ENCODE measurements around the gene ZRSR2.
"Not testable (repeated sequence)": the region's sequence is repeated elsewhere in the genome, so short reads cannot be mapped to it uniquely, and the experiment has no call there.

Gene ZRSR2

DNA sequence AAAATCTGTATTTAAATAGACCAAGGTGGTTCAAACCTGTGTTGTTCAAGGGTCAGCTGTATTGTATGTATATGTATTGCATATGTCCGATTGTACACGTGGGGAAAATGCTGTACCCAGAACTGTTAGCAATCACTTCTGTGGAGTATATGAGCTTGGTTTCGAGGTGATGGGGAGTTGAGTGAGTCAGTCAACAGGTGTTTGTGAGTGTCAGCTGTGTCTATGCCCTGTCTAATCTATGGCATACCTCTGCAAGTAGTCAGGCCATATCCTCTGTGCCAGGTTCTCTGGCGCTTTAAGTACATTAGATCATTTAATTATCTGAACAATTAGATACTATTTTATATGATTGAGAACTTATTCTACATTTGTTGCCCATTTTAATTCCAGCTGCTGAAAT, 7.4 kb downstream of the ZRSR2 start:
- DNase-seq = no peak

- no peak for DNase-seq
Measured at GRCh38 chrX:15804563-15804962, 14.3 kb downstream of the ZRSR2 start.

DNA sequence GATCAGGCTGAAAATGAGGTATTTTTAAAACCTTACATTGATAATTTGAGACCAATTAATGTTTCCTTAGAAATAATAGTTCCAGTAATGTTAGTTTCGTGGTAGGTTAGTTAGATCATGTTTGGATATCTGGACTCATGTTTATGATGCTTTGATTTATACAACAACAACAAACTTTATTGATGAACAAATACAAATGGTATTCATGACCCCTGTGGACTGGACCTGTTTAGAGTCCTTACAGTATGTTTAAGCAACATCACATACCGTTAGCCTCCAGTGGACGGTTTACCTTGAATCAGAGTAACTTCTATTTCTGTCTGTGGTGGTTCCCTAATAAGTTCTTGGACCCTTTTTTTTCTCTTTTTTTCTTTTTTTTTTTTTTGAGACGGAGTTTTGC, 18.0 kb downstream of the ZRSR2 start:
- no peak for DNase-seq

- DNase-seq = no peak
Measured at GRCh38 chrX:15812192-15812938, 22.1 kb downstream of the ZRSR2 start.

DNA sequence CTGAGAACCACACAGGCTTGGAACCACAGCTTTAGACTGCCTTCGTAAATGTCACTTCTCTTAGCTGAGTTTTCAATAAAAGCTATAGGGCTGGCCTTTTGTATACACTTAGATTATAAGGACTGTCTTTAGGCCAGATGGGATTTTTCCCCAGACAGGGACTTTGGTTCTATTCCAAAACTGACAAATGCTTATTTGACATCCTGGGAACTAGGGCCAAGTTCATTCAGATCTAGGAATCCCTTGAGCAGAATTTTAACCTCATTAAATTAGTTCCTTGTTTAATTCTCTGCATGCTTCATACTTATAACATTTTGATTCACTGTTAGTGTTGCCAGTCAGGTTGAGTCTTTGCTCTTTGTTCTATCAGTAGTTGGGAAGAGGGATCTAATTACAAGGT, 23.1 kb downstream of the ZRSR2 start:
- DNase-seq = no peak

- DNase-seq = no peak
Measured at GRCh38 chrX:15814771-15815365, 24.6 kb downstream of the ZRSR2 start.

GRCh38 chrX:15815779-15816437, 25.6 kb downstream of the ZRSR2 start:
- DNase-seq = peak; percentile 11

DNA sequence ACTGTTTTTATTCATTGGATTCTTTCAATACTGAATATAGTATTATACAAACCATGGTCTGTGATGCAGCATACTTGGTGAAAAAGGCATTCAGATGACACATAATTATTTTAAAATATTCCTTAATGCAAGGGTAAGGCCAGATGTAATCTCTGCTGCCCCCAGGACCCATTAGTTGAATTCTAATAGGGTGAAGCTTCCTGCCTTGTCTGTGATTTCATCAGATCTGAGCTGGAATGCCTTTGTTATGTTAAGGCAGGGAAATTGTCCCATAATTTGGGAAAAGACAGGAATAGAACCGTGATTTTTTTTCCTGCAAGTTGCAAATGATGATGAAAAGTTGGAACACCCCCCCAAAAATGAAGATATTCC, 26.1 kb downstream of the ZRSR2 start:
- no peak for DNase-seq

DNA sequence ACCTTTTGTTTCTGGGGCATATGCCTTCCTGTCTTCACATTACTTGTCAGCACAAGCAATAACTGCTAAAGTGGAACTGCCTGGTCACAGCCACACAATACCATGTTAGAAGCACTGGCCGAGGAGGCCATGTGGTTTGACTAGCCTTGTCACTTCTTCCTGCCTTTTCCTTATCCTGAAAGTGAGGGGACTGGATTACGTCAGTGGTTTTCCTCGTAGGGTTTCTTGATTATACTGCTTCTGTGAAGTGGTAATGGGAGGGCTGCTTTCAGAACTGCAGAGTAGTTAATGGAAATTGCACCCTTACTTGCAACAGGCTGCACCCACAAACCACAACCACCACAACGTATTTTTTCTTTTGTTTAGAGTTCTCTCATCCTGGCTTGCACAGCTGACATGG, 26.6 kb downstream of the ZRSR2 start:
- peak; percentile 12 for DNase-seq

- DNase-seq = no peak
Measured at GRCh38 chrX:15820106-15821073, 30.1 kb downstream of the ZRSR2 start.

- DNase-seq = no peak
Measured at GRCh38 chrX:15822922-15823321, 32.6 kb downstream of the ZRSR2 start.

DNA sequence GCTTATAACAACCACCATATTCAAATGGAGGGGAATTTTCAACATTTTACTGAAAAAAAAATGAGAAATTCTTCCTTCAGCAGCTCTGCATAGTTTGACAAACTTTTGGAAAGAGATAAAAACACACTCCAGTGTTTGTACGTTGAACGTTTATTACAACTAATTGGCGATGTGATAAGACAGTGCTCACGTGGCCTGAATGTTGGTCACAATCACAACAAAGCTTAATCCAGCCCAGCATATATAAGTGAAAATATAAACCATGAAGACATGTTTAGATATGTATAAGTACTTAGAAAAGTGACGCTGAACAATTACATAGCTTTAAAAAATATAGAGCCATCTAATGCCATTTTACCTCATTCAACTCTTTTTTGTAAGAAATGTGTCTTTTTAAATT, 35.7 kb downstream of the ZRSR2 start:
- no peak for DNase-seq

- DNase-seq = no peak
Measured at GRCh38 chrX:15829217-15829616, 38.9 kb downstream of the ZRSR2 start.

DNA sequence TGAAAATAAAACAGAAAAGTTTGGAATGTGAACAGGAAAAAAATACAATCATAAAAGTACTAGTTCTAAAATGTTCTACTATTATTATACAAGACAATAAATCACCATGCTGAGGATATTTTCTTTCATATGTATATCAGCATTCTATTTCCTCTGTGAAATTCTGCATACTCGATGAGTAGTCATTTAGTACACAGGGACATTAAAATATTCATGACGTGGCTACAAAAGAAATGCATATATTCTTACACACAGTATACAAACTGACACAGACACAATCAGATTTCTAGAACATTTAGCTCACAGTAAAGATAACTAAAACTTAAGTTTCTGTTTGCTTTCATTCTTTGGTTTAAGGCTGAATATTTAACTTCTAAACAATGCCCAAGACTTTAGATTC, 41.1 kb downstream of the ZRSR2 start:
- not testable (repeated sequence) for DNase-seq

- DNase-seq = no peak
Measured at GRCh38 chrX:15834053-15834452, 43.8 kb downstream of the ZRSR2 start.

DNA sequence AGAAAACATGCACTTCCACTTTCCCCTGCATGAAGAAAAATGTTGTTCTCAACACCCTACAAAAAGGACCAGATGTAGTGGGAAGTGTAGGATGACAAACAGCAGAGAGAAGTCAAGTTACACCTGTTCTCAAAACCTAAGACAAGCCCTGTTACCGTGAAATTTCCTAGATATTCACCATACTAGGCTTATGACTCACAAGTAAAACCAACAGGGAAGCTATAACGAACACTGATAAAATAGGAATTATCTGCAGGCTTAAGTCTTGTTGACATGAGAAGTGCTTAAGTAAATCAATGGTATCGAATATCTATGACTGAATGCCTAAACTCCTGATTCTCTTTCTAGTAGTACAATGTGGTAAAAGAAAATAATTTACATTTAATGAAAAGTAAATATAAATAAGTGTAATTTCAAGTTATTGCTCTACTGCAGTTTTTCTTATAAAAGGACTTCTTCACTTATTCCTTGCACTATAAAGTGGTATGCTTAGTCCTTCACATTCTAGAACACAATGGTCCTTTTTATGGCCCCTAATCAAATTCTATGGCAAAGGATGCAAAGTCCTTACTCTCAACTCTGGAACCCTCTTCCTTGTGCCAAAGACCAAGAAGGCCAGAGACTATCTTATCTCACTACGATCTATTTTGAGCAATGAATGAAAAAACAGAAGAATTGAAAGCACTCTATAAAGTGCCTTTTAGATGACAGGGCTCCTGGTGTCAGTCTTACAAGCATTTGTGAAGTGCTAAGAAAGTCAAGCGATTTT, 44.7 kb downstream of the ZRSR2 start:
- DNase-seq = no peak

DNA sequence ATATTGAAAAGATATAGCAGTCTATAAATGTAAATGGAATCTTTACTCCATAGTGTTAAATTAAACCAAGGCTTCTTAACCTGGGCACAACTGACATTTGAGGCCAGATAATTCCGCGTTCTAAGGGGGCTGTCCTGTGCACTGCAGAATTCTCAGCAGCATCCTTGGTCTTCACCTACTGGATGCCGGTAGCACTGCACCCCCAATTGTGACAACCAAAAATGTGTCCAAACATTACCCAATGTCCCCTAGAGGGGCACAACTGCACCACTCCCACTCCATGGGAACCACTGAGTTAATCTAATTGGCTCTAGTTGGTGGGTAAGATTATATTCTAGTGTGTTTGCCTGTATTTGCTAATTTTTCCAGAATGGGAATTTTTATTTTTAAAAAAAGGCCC, 47.7 kb downstream of the ZRSR2 start:
- DNase-seq = no peak

GRCh38 chrX:15841853-15842516, 51.7 kb downstream of the ZRSR2 start:
- DNase-seq = no peak

DNA sequence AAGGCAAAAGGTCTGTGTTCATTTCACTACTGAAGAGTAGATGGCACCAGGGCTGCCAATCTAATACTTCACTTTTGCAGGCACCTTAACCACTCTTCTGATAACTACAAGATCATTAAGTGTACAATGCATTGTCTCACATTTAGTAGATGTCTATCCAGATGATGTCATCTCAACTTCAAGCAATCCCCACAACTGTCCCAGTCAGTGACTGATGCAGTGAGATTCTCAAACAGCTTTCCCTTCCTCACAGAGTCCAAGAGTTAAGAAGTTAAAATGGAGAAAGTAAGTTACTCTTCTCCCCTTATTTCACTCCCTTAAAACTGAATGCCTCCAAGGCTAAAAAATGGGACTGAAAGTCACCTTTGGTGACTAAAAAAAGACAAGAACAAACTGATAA, 53.7 kb downstream of the ZRSR2 start:
- DNase-seq = no peak

- DNase-seq = no peak
Measured at GRCh38 chrX:15848576-15848975, 58.3 kb downstream of the ZRSR2 start.

- DNase-seq = no peak
Measured at GRCh38 chrX:15849555-15849954, 59.3 kb downstream of the ZRSR2 start.

DNA sequence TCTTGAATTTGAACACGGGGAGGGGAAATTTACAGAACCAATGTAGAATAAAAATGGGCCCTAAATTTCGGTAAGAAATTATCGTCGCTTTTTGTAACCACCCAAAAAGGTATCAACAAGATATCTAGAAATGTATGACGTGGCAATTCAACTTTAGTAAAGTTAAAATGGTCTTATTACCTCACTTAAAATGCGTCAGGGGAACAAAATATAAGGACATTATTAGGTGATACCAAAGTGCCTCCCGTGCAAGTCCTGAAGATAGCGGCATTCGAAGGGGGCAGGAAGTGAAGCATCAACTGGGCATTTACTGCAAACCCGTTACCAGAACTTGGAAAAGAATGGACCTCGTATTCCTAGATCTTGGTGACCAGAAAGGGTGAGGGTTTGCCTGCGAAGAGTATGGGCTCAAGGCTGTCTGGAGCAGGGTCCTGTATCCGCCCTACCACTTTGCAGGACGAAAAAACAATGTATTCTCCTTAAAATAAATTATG, 63.3 kb downstream of the ZRSR2 start:
- DNase-seq = no peak

Measured in effector CD4-positive, alpha-beta T cell (primary cell).